NCI-H1436 treated with DMSO at 0.1 percent for 48 hours (cell line): Measurements from ENCODE around the gene TAX1BP3.

Experiments
- DNase-seq: peaks from one replicate; lab custom pipeline; 2025; lab: John Stamatoyannopoulos, UW

The TAX1BP3 gene

DNA sequence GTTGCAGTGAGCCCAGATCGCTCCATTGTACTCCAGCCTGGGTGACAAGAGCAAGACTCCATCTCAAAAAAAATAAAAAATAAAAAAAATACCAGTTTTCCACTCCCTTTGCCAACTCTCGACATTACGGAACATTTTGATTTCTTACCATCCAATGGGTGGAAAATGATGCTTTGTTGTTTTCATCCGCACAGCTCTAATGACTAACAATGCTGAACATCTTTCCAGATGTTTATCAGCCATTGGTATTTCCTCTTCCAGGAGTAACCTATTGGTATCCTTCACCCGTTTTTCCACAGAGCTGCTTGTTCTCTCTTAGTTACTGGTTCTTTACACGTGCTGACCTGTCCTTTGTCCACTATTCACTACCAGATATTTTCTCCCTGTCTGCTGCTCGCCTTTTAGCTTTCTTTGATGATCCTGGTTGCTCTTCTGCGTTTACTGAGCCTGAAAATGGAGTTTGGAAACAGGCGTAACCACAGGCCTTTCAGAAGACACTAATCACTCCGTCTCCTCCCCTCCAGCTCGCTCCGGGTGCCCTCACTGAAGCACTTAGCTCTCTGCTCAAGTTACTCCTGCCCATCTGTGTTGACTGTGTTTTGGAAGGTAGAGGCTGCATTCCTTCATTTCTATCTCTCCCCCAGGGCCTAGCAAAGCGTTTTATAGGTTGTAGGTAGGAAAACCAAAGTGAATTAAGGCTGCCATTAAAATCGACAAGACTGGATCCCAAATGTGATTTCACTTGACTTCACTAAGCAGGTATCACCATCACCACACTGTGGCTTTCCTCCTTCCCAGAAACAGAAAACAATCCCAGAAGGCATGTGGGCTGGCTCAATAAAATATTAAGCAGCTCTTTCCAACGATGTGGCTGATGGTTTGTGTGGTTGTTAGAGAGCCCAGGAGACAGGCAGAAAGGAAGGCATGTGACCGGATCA, 41.3 kb downstream of the TAX1BP3 start:
- no peak for DNase-seq

DNA sequence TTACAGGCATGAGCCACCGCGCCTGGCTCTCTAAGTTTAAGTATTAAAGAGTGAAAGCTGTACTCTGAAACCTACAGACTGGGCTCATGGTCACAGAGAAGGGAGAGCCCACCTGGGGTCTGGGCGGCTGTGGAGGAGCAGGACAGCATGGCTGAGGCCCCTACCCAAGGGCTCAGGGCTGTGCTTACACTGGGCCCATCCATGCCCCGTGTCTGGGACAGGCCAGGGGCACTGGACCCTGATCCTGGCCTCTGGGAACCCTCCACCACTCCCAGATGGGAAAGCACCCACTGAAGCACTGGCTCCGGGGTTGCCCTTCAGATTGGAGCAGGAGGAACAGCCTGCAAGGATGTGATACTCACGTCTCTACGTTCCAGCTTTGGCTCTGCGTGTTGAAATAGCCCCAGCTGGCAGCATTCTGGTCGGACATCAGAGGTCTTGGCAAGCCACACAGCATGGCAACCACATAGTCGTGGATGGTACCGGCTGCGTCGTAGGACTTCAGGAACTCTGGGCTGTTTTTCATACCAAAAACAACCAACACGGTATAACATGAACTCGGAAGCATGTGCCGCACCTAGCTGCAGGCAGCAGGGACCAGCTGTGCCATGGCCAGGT, 45.3 kb downstream of the TAX1BP3 start:
- no peak for DNase-seq

DNA sequence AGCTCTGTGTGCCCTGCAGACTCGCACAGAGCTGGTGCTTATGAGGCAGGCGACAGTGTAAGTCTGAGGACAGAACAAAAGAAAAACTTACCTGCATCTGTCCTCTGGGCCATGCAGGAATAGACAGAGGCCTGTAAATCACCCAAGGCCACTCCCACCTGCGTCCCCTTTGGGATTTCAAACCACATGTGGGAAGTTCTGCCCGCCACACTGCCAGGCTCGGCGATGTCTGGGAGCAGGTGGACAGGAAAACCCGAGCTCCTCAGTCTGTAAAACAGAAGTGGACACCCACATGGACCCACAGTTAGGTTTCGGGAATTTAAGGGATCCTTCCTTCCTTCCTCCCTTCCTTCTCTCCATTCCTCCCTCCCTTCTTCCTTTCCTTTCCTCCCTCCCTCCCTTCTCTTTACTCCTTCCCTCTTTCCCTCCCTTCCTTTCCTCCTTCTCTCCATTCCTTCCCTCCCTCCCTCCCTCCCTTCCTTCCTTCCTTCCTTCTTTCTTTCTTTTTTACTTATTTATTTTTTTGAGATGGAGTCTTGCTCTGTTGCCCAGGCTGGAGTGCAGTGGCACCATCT, 47.1 kb downstream of the TAX1BP3 start:
- DNase-seq: no peak

DNA sequence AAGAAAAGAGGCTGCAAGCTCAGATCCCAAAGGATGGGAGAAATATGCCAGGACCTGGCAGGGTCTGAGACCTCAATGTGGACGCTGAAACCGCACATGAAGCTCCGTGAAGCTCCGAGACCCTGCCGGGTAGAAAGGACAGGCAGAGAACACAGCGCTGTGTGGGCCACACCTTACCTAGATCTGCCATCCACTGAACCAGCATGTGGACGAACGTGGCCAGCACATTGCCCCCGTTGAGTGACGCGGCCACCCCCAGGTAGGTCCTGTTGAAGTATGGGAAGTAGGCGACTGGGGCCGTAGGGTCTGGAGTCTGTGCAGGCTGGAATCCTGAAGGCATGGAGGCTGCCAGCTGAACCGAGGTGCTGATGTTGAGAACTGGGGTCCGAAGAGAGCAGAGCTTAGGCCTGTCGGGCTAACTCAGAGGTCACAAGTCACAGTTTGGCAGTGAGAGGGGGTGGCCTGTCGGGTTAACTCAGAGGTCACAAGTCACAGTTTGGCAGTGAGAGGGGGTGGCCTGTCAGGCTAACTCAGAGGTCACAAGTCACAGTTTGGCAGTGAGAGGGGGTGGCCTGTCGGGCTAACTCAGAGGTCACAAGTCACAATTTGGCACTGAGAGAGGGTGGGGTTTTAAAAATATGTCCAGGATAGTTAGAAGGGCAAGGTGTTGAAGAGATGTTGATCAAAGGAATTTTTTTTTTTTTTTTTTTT, 53.1 kb downstream of the TAX1BP3 start:
- no peak for DNase-seq

DNA sequence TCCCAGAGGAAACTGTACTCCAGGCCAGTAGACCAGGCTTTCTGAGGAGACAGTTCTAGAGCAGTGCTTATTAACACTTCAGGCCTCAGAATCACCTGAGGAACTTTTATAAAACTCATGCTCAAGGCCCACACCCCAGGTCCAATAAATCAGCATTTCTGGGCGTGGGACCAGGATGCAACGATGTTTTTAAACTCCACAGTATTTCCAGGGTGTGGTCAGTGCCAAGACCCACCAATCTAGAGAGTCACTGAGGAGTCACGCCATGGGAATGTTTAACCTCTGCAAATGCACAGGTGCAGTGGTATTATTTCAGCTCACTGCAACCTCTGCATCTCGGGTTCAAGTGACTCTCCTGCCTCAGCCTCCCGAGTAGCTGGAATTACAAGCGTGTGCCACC, 55.3 kb downstream of the TAX1BP3 start:
- no peak for DNase-seq
